HG02763 (cell line): Measurements from ENCODE around the gene MARK1.

Experiments
- ATAC-seq: cut with Tn5 transposase; IDR thresholded peaks from one replicate; pipeline ENCODE4 v1.9.1; 2021; ENCODE audit warnings: mild to moderate bottlenecking, moderate library complexity; ENCODE audit not compliant: unreplicated experiment

The MARK1 gene

DNA sequence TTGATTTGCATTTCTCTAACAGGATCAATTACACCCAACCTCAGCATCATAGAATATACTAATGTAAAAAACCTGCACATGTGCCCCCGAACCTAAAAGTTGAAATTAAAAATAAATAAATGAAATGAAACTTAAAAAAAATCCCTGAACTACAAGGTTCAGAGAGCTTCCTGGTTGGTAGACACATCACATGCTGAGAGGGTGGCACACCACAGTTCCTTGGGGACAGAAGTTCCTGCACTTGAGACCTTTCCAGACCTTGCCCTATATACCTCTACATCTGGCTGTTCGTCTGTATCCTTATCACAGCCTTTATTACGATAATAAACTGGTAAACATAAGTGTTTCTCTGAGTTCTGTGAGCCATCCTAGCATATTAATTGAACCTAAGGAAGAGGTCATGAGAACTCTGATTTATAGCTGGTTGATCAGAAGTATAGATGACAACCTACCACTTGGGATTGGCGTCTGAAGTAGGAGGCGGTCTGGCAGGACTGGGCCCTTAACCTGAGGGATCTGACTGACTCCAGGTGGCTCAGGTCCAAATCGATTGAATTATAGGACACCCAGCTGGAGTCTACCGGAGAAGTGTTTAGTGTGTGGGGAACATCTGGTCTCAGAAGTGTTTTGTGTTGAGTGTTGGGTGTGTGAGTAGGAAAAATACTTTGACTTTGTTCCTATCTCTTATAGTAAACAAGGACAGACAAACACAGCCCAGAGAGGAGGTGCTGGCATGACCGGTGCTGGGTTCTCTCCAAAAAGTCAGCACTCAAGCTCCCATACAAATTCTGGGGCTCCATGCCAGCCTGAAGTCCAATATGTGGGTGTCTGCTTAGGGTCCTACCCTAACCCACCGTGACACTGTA lies 181.2 kb downstream of the MARK1 start:
- ATAC-seq, result no peak

DNA sequence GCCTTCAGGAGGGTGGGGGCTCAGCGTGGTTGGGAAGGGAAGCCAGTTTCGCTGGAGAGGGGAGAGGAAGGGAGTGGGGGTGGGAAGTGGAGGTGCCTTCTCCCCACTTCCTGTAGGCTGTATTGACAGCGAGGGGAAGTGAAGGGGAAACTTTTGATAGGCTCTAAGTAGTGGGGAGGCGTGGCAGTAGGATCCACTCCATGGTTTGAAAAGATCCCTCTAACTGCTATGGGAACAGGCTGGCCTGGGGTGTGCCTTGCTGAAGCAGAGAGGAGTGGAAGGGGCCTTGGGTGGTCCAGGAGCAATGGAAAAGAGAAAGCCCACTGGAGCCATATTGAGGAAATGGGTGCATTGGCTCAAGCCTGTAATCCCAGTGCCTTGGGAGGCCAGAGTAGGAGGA lies 182.4 kb downstream of the MARK1 start:
- ATAC-seq, result no peak

DNA sequence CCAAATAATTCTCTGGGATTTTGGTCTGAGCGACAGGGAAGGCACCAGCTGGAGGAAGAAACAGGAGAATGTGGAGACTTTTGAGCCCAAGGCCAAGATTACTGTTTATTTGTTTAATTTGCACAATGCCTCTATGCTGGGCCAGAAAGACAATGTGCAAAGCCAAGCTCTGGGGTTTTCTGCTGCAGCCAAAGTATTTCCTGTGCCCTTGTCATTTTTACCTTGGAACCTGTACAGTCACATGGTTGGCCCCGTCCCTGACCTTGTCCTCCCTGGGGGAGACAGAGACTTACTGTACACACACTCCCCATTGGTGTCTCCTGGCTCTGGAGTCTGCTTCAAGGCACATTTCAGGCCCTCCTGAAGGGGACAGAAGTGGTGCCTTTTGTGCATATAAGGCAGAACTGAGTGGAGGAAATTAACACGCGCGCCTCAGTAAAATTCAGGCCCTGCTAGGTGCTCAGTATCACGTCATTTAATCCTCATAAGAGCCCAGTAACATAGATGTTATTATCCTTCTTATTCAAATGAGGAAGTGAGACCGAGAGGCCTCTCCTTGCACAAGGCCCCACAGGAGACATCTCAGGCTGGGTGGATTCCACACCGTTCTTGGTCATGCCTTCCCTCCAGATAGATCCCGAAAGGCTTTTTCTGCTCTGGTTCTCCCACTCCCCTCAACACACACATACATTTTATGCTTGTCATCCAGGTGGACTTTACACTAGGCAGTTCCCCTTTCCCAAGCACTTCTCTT lies 183.3 kb downstream of the MARK1 start:
- ATAC-seq, result peak; percentile 79
